Thymus (tissue), 11 donors: ENCODE results near the gene REXO4. TPM values are rescaled to one million over a fixed set of nuclear protein-coding genes. Genes with fewer than 3 reads are reported as not detected.
"Not testable (repeated sequence)": the region's sequence is repeated elsewhere in the genome, so short reads cannot be mapped to it uniquely, and the experiment has no call there.

Experiments
- DNase-seq, 9 donors: peaks; one replicate each; pipeline ENCODE4 v3.0.0-alpha.2; 2013; ENCODE audit warnings: low spot score in 9 of 9, low read depth in 6 of 9, missing footprints in 1 of 9
- H3K27ac ChIP-seq, 2 donors: one replicate each; pipeline ENCODE4 v1.5.1; 2013; ENCODE audit warnings: control low read depth in 1 of 2, low read depth in 1 of 2, low read length in 1 of 2, mild to moderate bottlenecking in 1 of 2, moderate library complexity in 1 of 2
- H3K27me3 ChIP-seq, 2 donors: one replicate each; pipeline ENCODE4 v1.5.1; 2013; ENCODE audit warnings: low read length in 1 of 2; ENCODE audit not compliant: control insufficient read depth in 2 of 2, insufficient read depth in 1 of 2
- H3K36me3 ChIP-seq, 2 donors: one replicate each; pipeline ENCODE4 v1.5.1; 2013; ENCODE audit warnings: low read length in 1 of 2, mild to moderate bottlenecking in 1 of 2, moderate library complexity in 1 of 2; ENCODE audit not compliant: control insufficient read depth in 2 of 2, insufficient read depth in 2 of 2
- H3K4me1 ChIP-seq, 2 donors: one replicate each; pipeline ENCODE4 v1.5.1; 2013; ENCODE audit warnings: low read length in 2 of 2; ENCODE audit not compliant: control insufficient read depth in 2 of 2, insufficient read depth in 2 of 2
- H3K4me3 ChIP-seq, 2 donors: one replicate each; pipeline ENCODE4 v1.5.1; 2013; ENCODE audit warnings: low read length in 2 of 2, control low read depth in 1 of 2, mild to moderate bottlenecking in 1 of 2
- H3K9me3 ChIP-seq, 2 donors: one replicate each; pipeline ENCODE4 v1.5.1; 2013; ENCODE audit warnings: low read length in 1 of 2, mild to moderate bottlenecking in 1 of 2; ENCODE audit not compliant: control insufficient read depth in 2 of 2, insufficient read depth in 1 of 2
- WGBS: extraction: QIAGEN DNeasy Blood & Tissue Kit; methylation state at CpG from one replicate; pipeline ENCODE4 v1.1.7; 2013; 5-methylcytosine and 5-hydroxymethylcytosine counted together
- polyA plus RNA-seq: library from polyadenylated mRNA; stranded (reverse); fragments of 200-250 nt; gene quantifications from one replicate; pipeline ENCODE4 v1.2.3, GENCODE V29; 2013
- total RNA-seq: library from RNA; stranded (reverse); fragments of 120-200 nt; gene quantifications from one replicate; pipeline ENCODE4 v1.2.4, GENCODE V29; 2013
- donor health status: healthy.

The REXO4 gene
- total and polyA plus RNA-seq, 2 donors, result 17.5 to 20.4 TPM

- H3K36me3 ChIP-seq, result peaks cover 23 to 36% of the 10 kb centered on the region in 2 donors
- no peak overlapping the region for H3K27ac ChIP-seq
- DNase-seq, result no peak
- H3K4me3 ChIP-seq, result no peak overlapping the region
- WGBS, result 96% methylated on average over 6 of the region's 6 CpGs
- no peaks in the 10 kb centered on the region for H3K9me3 ChIP-seq
- no peaks in the 10 kb centered on the region for H3K4me1 ChIP-seq
- H3K27me3 ChIP-seq, result peaks cover 0 to 11% of the 10 kb centered on the region in 2 donors
Measured at GRCh38 chr9:133401588-133401987, 16.2 kb downstream of the REXO4 start.

DNA sequence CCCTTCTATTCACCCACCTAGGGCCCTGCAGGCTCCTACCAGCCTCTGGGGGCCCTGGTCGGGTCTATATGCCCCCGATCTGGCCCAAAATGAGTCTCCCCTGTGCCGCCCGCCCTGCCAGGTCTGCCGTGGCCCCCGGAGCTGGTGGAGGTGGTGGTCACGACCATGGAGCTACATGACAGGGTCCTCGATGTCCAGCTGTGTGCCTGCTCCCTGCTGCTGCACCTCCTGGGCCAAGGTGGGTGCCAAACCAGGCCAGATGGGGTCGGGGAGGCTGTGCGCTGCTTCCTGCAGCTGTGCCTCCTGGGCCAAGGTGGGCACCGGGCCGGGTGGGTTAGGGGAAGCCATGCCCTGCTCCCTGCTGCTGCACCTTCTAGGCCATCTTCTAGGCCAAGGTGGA lies 17.5 kb downstream of the REXO4 start:
- DNase-seq, result no peak
- Histone ChIP-seq H3K9me3 (no peaks in the 10 kb centered on the region), H3K27ac (no peak overlapping the region), H3K27me3 (peaks cover 0 to 16% of the 10 kb centered on the region in 2 donors), H3K4me3 (no peak overlapping the region), H3K36me3 (peaks cover 12 to 23% of the 10 kb centered on the region in 2 donors), H3K4me1 (no peaks in the 10 kb centered on the region)
- 95% methylated on average over 12 of the region's 12 CpGs for WGBS

DNA sequence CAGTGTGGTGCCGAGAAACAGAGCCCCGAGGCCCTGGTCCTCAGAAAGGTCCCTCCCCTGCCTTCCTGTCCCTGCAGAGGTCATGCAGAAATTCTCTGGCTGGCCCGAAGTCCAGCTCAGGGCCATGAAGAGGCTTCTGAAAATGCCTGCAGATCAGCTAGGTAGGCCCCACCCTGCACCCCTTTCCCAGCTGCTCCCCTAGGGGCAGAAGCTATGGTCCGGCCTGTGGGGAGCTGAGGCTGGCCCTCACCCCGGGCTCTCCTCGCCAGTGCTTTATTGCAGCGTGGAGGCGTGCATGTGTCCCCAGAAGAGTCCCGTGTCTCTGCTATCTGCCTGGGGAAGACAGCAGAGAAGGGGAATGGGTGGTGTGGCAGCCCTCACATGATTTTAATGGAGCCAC lies 19.9 kb downstream of the REXO4 start:
- Histone ChIP-seq H3K36me3 (peaks cover 2 to 10% of the 10 kb centered on the region in 2 donors), H3K9me3 (no peaks in the 10 kb centered on the region), H3K4me1 (no peaks in the 10 kb centered on the region), H3K4me3 (no peak overlapping the region), H3K27ac (no peak overlapping the region), H3K27me3 (peaks cover 0 to 21% of the 10 kb centered on the region in 2 donors)
- 86% methylated on average over 9 of the region's 9 CpGs for WGBS
- DNase-seq, result no peak

- Histone ChIP-seq H3K27me3 (peaks cover 0 to 21% of the 10 kb centered on the region in 2 donors), H3K9me3 (no peaks in the 10 kb centered on the region), H3K27ac (no peak overlapping the region), H3K4me3 (no peak overlapping the region), H3K36me3 (peaks cover 2 to 6% of the 10 kb centered on the region in 2 donors), H3K4me1 (no peaks in the 10 kb centered on the region)
- 87% methylated on average over 6 of the region's 6 CpGs for WGBS
- DNase-seq, result no peak
Measured at GRCh38 chr9:133397370-133397769, 20.4 kb downstream of the REXO4 start.

DNA sequence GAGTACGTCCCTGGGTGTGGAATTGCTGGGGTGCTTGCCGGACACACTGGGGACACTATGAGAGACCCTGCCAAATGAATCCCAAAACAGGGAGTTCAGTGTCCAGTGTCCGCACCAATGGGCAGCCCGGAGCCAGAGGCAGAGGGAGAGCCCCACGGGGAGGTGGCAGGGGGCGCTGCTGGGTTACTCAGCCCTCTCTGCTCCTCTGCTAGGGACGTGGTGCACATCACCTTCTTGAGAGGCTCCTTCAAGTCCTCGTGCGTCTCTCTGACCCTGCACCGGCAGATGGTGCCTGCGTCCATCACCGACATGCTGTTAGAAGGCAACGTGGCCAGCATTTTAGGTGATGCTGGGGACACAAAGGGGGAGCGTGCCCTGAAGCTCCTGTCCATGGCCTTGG lies 20.9 kb downstream of the REXO4 start:
- no peak for DNase-seq
- peaks cover 0 to 21% of the 10 kb centered on the region in 2 donors for H3K27me3 ChIP-seq
- no peak overlapping the region for H3K27ac ChIP-seq
- no peaks in the 10 kb centered on the region for H3K4me1 ChIP-seq
- no peak overlapping the region for H3K4me3 ChIP-seq
- WGBS, result 48% methylated on average over 14 of the region's 14 CpGs
- H3K9me3 ChIP-seq, result no peaks in the 10 kb centered on the region
- H3K36me3 ChIP-seq, result peaks cover 2 to 5% of the 10 kb centered on the region in 2 donors

DNA sequence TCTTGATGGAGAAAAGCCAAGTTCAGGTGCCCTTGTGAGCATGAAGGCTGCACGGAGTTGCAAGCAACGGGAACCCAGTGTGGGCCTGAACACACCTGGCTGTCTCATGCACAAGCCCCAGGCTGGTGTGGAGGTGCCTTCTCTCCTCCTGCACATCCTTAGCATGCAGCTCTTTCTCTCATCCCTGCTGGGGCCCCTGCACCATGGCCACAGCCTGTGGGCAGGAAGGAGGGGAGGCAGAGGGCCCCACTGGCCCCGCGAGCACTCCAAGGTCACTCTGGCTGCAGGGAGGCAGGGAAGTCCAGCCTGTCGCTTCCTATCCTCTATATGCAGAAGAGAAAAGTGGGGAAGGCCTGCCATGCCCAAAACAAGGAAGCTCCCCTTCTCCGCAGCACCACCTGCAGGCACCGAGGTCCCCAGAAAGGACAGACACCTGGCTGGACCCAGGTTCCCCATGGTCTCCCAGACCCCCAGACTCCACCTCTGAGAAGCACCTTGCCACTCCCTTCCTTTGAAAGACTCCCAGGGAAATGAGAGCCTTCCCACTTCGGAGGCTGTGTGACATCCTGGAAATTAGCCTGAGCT lies 23.0 kb downstream of the REXO4 start:
- no peak overlapping the region for H3K27ac ChIP-seq
- peaks cover 0 to 21% of the 10 kb centered on the region in 2 donors for H3K27me3 ChIP-seq
- H3K4me1 ChIP-seq, result peaks cover 0 to 2% of the 10 kb centered on the region in 2 donors
- no peak overlapping the region for H3K4me3 ChIP-seq
- H3K9me3 ChIP-seq, result peaks cover 0 to 4% of the 10 kb centered on the region in 2 donors
- H3K36me3 ChIP-seq, result no peaks in the 10 kb centered on the region
- WGBS, result 34% methylated on average over 8 of the region's 8 CpGs
- DNase-seq, result no peak

GRCh38 chr9:133393399-133393798 lies 24.4 kb downstream of the REXO4 start:
- Histone ChIP-seq H3K4me3 (no peak overlapping the region), H3K9me3 (peaks cover 0 to 4% of the 10 kb centered on the region in 2 donors), H3K27ac (no peak overlapping the region), H3K4me1 (peaks cover 0 to 2% of the 10 kb centered on the region in 2 donors), H3K36me3 (no peaks in the 10 kb centered on the region), H3K27me3 (peaks cover 0 to 21% of the 10 kb centered on the region in 2 donors)
- WGBS, result 96% methylated on average over 3 of the region's 3 CpGs
- DNase-seq, result no peak

DNA sequence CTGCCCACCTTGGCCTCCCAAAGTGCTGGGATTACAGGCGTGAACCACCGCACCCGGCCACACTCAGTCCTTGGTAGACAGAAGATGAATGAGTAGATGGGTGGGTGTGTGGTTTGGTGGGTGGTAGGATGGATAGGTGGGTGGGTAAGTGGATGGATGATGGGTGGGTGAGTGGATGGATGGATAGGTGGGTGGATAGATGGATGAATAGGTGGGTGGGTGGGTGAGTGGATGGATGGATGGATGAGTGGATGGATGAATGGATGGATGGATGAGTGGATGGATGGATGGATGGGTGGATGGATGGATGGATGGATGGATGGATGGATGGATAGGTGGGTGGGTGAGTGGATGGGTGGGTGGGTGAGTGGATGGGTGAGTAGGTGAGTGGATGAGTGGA lies 25.5 kb downstream of the REXO4 start:
- H3K4me3 ChIP-seq, DNase-seq, H3K4me1 ChIP-seq, H3K9me3 ChIP-seq, H3K27ac ChIP-seq, H3K36me3 ChIP-seq: not testable (repeated sequence)
- H3K27me3 ChIP-seq, result peaks cover 0 to 16% of the 10 kb centered on the region in 2 donors
- 97% methylated on average over 3 of the region's 3 CpGs for WGBS

GRCh38 chr9:133391449-133391848 lies 26.4 kb downstream of the REXO4 start:
- DNase-seq, H3K4me3 ChIP-seq, H3K27ac ChIP-seq, H3K9me3 ChIP-seq, H3K4me1 ChIP-seq, H3K36me3 ChIP-seq: not testable (repeated sequence)
- WGBS, result 79% methylated on average over 3 of the region's 4 CpGs
- H3K27me3 ChIP-seq, result peaks cover 0 to 11% of the 10 kb centered on the region in 2 donors
